ENCODE results near the gene CREB5.

CREB5 gene

DNA sequence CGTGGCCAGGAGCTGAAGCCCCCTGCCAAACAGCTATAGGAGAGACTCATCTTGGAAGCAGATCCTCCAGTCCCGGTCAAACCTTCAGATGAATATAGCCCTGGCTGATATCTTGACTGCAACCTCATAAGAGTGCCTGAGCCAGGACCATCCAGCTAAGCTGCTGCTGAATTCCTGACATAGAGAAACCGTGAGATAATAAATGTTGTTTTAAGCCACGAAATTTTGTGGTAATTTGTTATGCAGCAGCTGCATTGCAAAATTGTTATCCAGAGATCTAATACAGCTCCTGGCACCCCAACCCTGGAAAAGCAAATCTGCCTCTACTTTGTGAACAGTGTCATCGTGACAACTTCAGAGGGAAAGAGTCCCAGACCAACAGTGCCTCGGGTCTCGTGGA lies 119.9 kb downstream of the CREB5 start:
- in situ Hi-C loops (cut with MboI; ENCODE audit: low sequenced_read_pairs, unreplicated experiment) = no loop called here
- TF ChIP-seq CTCF (IDR thresholded peaks at IDR 0.05; ENCODE audit: borderline replicate concordance, control extremely low read depth, extremely low read depth, insufficient read depth, missing control alignments) = no peak

GRCh38 chr7:28533267-28533666 lies 120.9 kb downstream of the CREB5 start:
- in situ Hi-C loops (cut with MboI; ENCODE audit: low sequenced_read_pairs, unreplicated experiment) = no loop called here
- DNase-seq (ENCODE audit: low spot score) = peak; percentile 37
- TF ChIP-seq CTCF (IDR thresholded peaks at IDR 0.05; ENCODE audit: borderline replicate concordance, control extremely low read depth, extremely low read depth, insufficient read depth, missing control alignments) = no peak

More for the DNA sequence above, 119.9 kb downstream of the CREB5 start:
- DNase-seq (ENCODE audit: low spot score) = no peak

GRCh38 chr7:28533731-28534531 lies 121.6 kb downstream of the CREB5 start:
- DNase-seq (ENCODE audit: low spot score) = no peak
- in situ Hi-C loops (cut with MboI; ENCODE audit: low sequenced_read_pairs, unreplicated experiment) = no loop called here
- no peak for TF ChIP-seq CTCF (IDR thresholded peaks at IDR 0.05; ENCODE audit: borderline replicate concordance, control extremely low read depth, extremely low read depth, insufficient read depth, missing control alignments)

GRCh38 chr7:28536259-28536658 lies 123.9 kb downstream of the CREB5 start:
- TF ChIP-seq CTCF (IDR thresholded peaks at IDR 0.05; ENCODE audit: borderline replicate concordance, control extremely low read depth, extremely low read depth, insufficient read depth, missing control alignments) = no peak
- in situ Hi-C loops (cut with MboI; ENCODE audit: low sequenced_read_pairs, unreplicated experiment) = no loop called here
- DNase-seq (ENCODE audit: low spot score) = no peak

DNA sequence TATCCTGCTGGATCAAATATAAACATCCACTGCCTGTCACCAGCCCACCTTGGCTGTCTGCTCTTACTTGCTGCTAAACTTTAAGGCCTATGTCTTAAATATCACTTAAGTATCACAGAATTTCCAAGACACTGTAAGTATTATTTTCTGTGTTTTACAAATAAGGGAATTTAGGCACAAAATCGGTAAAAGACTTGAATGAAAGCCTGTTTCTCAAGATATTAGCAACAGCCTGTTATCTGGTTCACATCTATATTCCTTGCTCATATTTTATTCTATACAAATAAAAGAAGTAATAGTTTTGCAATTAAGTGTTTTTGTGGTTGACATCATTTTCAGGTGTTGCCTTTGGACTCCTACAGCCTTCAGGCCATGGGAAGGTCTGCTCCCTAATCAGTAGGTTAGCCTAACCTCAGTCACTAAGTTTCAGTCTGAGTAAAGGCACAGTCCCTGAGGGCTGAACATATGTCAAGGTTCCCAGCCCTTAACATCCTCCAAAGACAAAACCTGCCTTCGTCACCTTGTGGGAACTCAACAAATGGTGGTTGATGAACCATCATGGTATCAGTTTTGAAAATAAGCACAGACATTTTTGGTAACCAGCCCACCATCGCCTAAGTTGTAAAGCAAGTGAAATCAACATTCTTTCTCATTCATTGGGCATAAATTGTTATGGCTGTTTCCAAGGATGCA lies 127.1 kb downstream of the CREB5 start:
- peak; percentile 61 for DNase-seq (ENCODE audit: low spot score)
- no peak for TF ChIP-seq CTCF (IDR thresholded peaks at IDR 0.05; ENCODE audit: borderline replicate concordance, control extremely low read depth, extremely low read depth, insufficient read depth, missing control alignments)
- in situ Hi-C loops (cut with MboI; ENCODE audit: low sequenced_read_pairs, unreplicated experiment) = no loop called here

GRCh38 chr7:28542410-28542809 lies 130.1 kb downstream of the CREB5 start:
- DNase-seq (ENCODE audit: low spot score) = no peak

More at GRCh38 chr7:28542410-28542809, 130.1 kb downstream of the CREB5 start:
- in situ Hi-C loops (cut with MboI; ENCODE audit: low sequenced_read_pairs, unreplicated experiment) = no loop called here
- no peak for TF ChIP-seq CTCF (IDR thresholded peaks at IDR 0.05; ENCODE audit: borderline replicate concordance, control extremely low read depth, extremely low read depth, insufficient read depth, missing control alignments)
